ENCODE results near the gene HCRTR1.

HCRTR1 gene

DNA sequence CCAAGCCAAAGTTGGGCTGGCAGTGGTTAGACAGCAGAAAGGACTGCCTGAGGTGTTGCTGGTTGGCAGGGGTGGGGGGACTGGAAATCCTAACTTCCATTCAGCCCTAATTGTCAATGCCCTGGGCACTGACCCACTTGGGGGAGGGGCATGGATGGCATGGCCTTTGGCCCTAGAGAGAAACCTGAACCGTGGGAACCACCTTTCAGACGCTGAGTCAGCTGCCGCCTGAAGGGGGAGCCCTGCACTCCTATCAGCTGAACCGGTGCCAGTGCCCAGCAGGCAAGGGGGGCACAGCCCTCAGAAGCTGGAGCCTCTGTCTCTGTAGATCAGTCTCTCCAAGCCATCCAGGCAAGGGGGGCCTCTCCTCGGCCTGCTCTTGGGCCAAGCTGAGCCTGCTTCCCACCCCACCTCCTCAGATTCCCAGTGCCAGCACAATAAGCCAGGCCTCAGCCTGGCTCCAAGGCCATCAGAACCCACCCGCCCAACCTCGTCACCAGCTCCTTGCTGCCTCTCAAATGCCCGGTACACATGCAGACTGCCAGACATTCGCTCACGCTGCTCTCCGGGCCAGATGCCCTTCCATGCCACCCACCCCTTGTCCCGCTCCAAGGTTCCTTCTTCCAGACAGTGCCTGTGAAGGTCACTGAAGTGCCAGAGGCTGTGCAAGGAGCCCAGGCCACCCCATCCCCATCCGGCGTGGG is 29.6 kb upstream of the HCRTR1 start:
- H3K4me3 ChIP-seq (replicated peaks; ENCODE audit: low read depth, low read length) = no peak overlapping the region
- TF ChIP-seq CTCF (IDR thresholded peaks at IDR 0.05; ENCODE audit: low read depth, low read length, missing control alignments) = peak; percentile 83
- no peak for DNase-seq (ENCODE audit: extremely low read depth, low read depth)

DNA sequence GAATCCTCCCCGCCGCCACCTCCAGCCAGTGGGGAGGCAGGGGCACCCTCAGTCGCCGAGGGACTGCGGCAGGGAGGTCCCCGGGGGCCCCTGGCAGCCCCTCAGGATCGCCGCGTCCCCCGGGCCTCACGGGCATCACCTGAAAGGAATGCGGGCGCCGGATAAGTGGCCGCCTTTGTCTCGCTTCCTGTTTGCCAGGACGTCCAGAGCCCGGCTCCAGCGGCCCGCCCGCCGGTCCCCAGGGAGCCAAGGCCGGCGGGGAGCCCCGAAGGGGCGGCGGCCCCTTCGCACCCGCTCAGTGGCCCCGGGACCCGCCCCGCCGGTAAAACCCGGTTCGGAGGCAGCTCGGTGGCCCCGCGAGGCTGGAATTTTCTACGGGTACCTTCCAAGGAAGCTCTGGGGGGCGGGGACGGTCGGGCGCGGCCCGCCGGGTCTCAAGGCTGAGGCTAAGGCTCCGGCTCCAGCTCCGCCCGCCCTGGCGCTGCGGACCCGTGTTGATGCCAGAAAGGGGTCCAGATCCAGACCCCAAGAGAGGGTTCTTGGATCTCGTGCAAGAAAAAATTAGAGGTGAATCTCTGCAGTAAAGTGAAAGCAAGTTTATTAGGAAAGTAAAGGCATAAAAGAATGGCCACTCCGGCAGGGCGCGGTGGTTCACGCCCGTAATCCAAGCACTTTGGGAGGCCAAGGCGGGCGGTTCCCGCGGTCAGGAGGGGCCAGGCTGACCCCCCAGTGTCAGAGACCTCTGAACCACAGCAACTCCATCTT is 28.6 kb upstream of the HCRTR1 start:
- DNase-seq (ENCODE audit: extremely low read depth, low read depth) = no peak
- H3K4me3 ChIP-seq (replicated peaks; ENCODE audit: low read depth, low read length) = no peak overlapping the region

DNA sequence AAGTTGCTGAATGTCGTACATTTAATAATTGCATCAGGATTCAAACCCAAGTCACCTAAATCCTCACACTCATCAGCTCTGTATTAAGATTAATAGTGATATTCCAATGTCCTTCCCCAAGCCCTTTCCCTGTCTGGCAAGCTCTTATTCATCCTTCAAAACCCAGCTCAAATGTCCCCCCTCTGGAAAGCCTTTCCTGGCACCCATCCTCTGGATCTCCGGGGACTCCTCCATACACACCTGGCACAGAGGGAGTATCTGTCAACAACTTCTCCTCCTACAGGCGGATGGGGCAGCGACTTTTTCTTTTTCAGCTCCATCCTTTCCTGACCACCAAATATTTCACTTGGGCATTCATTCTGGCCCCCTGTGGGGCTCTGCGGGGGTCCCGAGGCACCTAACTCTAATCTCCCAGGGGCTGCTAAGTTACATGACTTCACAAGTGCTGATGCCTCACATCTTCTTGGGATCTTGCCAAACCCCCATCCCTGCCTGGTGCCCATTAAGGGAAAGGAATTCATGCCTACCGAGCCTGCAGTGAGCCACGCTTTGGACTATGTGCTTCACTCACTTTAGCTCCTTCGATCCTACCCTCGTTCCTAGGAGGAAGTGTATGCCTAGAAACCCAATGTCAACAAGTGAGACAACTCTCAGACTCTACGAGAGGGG is 25.9 kb upstream of the HCRTR1 start:
- no peak for DNase-seq (ENCODE audit: extremely low read depth, low read depth)
- no peak for TF ChIP-seq CTCF (IDR thresholded peaks at IDR 0.05; ENCODE audit: low read depth, low read length, missing control alignments)
- no peak overlapping the region for H3K4me3 ChIP-seq (replicated peaks; ENCODE audit: low read depth, low read length)

More for the DNA sequence above, 28.6 kb upstream of the HCRTR1 start:
- no peak for TF ChIP-seq CTCF (IDR thresholded peaks at IDR 0.05; ENCODE audit: low read depth, low read length, missing control alignments)

- no peak for TF ChIP-seq CTCF (IDR thresholded peaks at IDR 0.05; ENCODE audit: low read depth, low read length, missing control alignments)
- DNase-seq (ENCODE audit: extremely low read depth, low read depth) = no peak
- no peak overlapping the region for H3K4me3 ChIP-seq (replicated peaks; ENCODE audit: low read depth, low read length)
Observed at GRCh38 chr1:31592132-31592531, 25.4 kb upstream of the HCRTR1 start.

- no peak overlapping the region for H3K4me3 ChIP-seq (replicated peaks; ENCODE audit: low read depth, low read length)
- no peak for DNase-seq (ENCODE audit: extremely low read depth, low read depth)
- no peak for TF ChIP-seq CTCF (IDR thresholded peaks at IDR 0.05; ENCODE audit: low read depth, low read length, missing control alignments)
Observed at GRCh38 chr1:31593136-31593665, 24.3 kb upstream of the HCRTR1 start.

GRCh38 chr1:31593770-31594632 is 23.5 kb upstream of the HCRTR1 start:
- no peak overlapping the region for H3K4me3 ChIP-seq (replicated peaks; ENCODE audit: low read depth, low read length)
- no peak for DNase-seq (ENCODE audit: extremely low read depth, low read depth)
- TF ChIP-seq CTCF (IDR thresholded peaks at IDR 0.05; ENCODE audit: low read depth, low read length, missing control alignments) = peak; percentile 96
